Spinal cord (tissue), 10 donors: ENCODE data around the gene SYT17. TPM values are rescaled to one million over a fixed set of nuclear protein-coding genes. Genes with fewer than 3 reads are reported as not detected.
A peak's percentile ranks its signal among the peaks of the same experiment; 100 is the strongest.

Experiments used
- DNase-seq, 6 donors: peaks; one replicate each; pipeline versions ENCODE4 v3.0.0 to v3.0.0-alpha.2; 2013 to 2015; ENCODE audit warnings: low spot score in 6 of 6, low read depth in 4 of 6
- H3K27ac ChIP-seq: one replicate; pipeline ENCODE4 v1.5.1; 2013; ENCODE audit warnings: low read depth, low read length, control low read depth
- H3K27me3 ChIP-seq: one replicate; pipeline ENCODE4 v1.6.1; 2013; ENCODE audit warnings: low read length; ENCODE audit not compliant: control insufficient read depth, insufficient read depth
- H3K36me3 ChIP-seq: one replicate; pipeline ENCODE4 v1.6.1; 2013; ENCODE audit warnings: low read length; ENCODE audit not compliant: control insufficient read depth, insufficient read depth
- H3K4me1 ChIP-seq: one replicate; pipeline ENCODE4 v1.6.1; 2013; ENCODE audit warnings: low read length; ENCODE audit not compliant: control insufficient read depth, insufficient read depth
- H3K4me3 ChIP-seq: one replicate; pipeline ENCODE4 v1.5.1; 2013; ENCODE audit warnings: low read depth, low read length, control low read depth
- H3K9me3 ChIP-seq: one replicate; pipeline ENCODE4 v1.6.1; 2013; ENCODE audit warnings: low read length; ENCODE audit not compliant: control insufficient read depth, insufficient read depth
- WGBS: methylation state at CpG from one replicate; pipeline ENCODE4 v1.1.5; 2013; ENCODE audit warnings: missing lambda C conversion rate; ENCODE audit not compliant: insufficient coverage; 5-methylcytosine and 5-hydroxymethylcytosine counted together
- polyA plus RNA-seq, 2 donors: library from polyadenylated mRNA; unstranded; fragments of 120-200 nt; gene quantifications; one replicate each; pipeline ENCODE4 v1.2.1, GENCODE V29; 2013; ENCODE audit not compliant: insufficient read length in 2 of 2
- total RNA-seq, 2 donors: library from RNA; depleted of rRNA in 1 of 2; stranded (reverse); fragments of 120-200 nt in 1 of 2; fragments of >200 nt in 1 of 2; gene quantifications; one replicate each; pipeline versions ENCODE4 v1.2.3 to v1.2.4, GENCODE V29; 2013 to 2014
- donor health status: healthy.

SYT17 gene
- total and polyA plus RNA-seq, 4 donors = 11.3 to 46.1 (median 24.3) TPM

GRCh38 chr16:19130852-19131824, 36.9 kb upstream of the SYT17 start:
- H3K27ac ChIP-seq = peak overlapping the region; percentile 78
- no peaks in the 10 kb centered on the region for H3K36me3 ChIP-seq
- H3K27me3 ChIP-seq = no peaks in the 10 kb centered on the region
- H3K4me3 ChIP-seq = no peak overlapping the region
- peaks cover 22% of the 10 kb centered on the region for H3K4me1 ChIP-seq
- no peaks in the 10 kb centered on the region for H3K9me3 ChIP-seq
- WGBS = 50% methylated on average over 6 of the region's 11 CpGs
- peak in 2 of 6 donors; percentile 19 to 67 for DNase-seq

DNA sequence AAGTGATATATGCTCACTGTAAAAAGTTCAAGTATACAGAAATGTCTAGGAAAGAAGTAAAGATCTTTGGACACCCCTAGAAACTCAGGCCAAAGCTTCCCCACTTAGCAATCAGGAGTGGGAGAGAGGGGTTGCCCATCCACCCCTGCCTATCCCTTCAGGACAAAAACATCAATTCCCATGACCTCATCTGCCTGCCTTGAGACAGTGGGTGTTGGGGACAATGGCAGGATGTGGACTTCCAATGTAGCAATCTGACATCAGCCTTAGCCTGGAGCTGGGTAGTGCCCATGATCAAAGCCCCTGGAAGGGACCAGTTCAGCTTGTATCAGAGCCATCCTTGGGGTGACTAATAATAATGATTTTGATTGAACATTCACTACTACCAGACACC, 36.2 kb upstream of the SYT17 start:
- Histone ChIP-seq H3K27me3 (no peaks in the 10 kb centered on the region), H3K27ac (peak overlapping the region; percentile 43), H3K36me3 (no peaks in the 10 kb centered on the region), H3K4me1 (peaks cover 27% of the 10 kb centered on the region), H3K4me3 (no peak overlapping the region), H3K9me3 (no peaks in the 10 kb centered on the region)
- no peak for DNase-seq

GRCh38 chr16:19132255-19132654, 35.8 kb upstream of the SYT17 start:
- Histone ChIP-seq H3K4me3 (no peak overlapping the region), H3K9me3 (no peaks in the 10 kb centered on the region), H3K36me3 (no peaks in the 10 kb centered on the region), H3K27me3 (no peaks in the 10 kb centered on the region), H3K27ac (no peak overlapping the region), H3K4me1 (peaks cover 28% of the 10 kb centered on the region)
- no CpG with 5 or more reads among the region's 1 CpG for WGBS
- no peak for DNase-seq

GRCh38 chr16:19132898-19133297, 35.1 kb upstream of the SYT17 start:
- DNase-seq = no peak
- no peaks in the 10 kb centered on the region for H3K9me3 ChIP-seq
- H3K27me3 ChIP-seq = no peaks in the 10 kb centered on the region
- no peak overlapping the region for H3K27ac ChIP-seq
- no peaks in the 10 kb centered on the region for H3K36me3 ChIP-seq
- 94% methylated on average over 5 of the region's 11 CpGs for WGBS
- H3K4me1 ChIP-seq = peaks cover 28% of the 10 kb centered on the region
- no peak overlapping the region for H3K4me3 ChIP-seq

GRCh38 chr16:19133600-19133999, 34.4 kb upstream of the SYT17 start:
- peaks cover 28% of the 10 kb centered on the region for H3K4me1 ChIP-seq
- H3K27ac ChIP-seq = no peak overlapping the region
- H3K27me3 ChIP-seq = no peaks in the 10 kb centered on the region
- no peak overlapping the region for H3K4me3 ChIP-seq
- no CpG with 5 or more reads among the region's 1 CpG for WGBS
- no peaks in the 10 kb centered on the region for H3K36me3 ChIP-seq
- no peaks in the 10 kb centered on the region for H3K9me3 ChIP-seq
- no peak for DNase-seq

DNA sequence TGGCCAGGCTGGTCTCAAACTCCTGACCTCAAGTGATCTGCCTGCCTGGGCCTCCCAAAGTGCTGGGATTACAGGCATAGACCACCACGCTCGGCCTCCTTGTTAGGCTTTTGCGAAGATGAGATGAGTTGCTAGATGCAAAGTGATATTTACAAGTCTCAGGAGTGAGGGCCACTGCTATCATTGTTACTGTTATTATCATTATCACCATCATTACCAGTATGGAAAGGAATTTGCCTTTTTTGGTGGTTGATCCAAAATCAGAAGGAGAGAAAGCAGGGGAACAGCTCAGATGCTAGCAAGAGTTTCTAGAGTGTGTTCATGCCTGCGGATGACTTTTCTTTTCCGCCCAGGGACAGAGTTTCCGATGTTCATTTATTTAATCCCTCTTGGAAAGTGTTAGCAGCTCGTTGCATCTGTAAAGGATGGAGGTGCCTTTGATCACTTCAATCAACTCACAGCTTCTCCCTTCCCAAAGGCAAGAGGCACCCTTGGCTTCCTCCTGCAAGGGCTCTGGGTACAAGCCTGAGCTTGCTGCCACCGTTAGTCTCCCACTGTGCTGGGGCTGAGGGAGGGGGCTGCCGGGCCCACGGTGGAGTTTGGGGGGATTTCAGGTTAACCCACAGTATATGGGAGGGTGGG, 32.7 kb upstream of the SYT17 start:
- no peak for DNase-seq
- no peaks in the 10 kb centered on the region for H3K9me3 ChIP-seq
- 40% methylated on average over 3 of the region's 10 CpGs for WGBS
- no peak overlapping the region for H3K4me3 ChIP-seq
- no peaks in the 10 kb centered on the region for H3K27me3 ChIP-seq
- no peak overlapping the region for H3K27ac ChIP-seq
- H3K36me3 ChIP-seq = no peaks in the 10 kb centered on the region
- H3K4me1 ChIP-seq = peaks cover 20% of the 10 kb centered on the region

GRCh38 chr16:19135896-19136438, 32.1 kb upstream of the SYT17 start:
- Histone ChIP-seq H3K36me3 (no peaks in the 10 kb centered on the region), H3K9me3 (no peaks in the 10 kb centered on the region), H3K27me3 (no peaks in the 10 kb centered on the region), H3K27ac (no peak overlapping the region), H3K4me1 (peaks cover 16% of the 10 kb centered on the region), H3K4me3 (no peak overlapping the region)
- no peak for DNase-seq
- 62% methylated on average over 5 of the region's 7 CpGs for WGBS

GRCh38 chr16:19136549-19137196, 31.4 kb upstream of the SYT17 start:
- DNase-seq = no peak
- Histone ChIP-seq H3K9me3 (no peaks in the 10 kb centered on the region), H3K27ac (no peak overlapping the region), H3K4me3 (no peak overlapping the region), H3K4me1 (peaks cover 13% of the 10 kb centered on the region), H3K27me3 (no peaks in the 10 kb centered on the region), H3K36me3 (no peaks in the 10 kb centered on the region)
- 46% methylated on average over 7 of the region's 10 CpGs for WGBS

DNA sequence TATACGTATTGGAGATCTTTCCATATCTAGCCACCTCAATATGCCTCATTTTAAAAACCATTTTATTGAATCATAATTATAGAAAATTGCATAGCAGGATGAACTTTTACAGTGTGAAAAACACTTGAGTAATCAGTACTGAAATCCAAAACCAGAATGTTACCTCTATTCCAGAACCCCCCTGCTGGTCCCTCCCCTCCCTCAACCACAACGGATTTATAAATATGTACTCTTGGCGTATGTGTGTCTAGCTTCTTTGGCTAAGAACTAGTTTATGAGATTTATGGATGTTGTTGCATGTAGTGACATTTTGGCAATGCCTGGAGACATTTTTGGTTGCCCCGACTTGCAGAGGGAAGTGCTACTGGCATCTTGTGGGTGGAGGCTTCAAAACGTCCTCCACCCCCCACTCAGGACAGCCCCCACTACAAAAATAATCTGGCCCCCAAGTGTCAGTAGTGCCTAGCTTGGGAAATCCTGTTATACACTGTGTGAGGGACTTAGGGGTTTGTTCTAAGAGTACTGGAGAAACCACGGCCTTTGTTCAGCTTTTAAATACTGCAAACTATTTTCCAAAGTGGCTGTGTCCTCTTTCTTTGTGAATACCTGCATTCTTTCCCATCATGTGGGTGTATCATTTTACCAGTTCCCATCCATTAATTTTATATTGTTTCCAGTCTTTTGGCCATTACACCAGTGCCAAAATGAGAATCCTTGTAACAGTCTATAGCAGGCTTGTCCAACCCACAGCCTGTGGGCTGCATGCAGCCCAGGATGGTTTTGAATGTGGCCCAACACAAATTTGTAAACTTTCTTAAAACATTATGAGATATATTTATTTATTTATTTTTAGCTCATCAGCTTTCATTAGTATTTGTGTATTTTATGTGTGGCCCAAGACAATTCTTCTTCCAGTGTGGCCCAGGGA, 30.6 kb upstream of the SYT17 start:
- 100% methylated on average over 1 of the region's 6 CpGs for WGBS
- Histone ChIP-seq H3K27me3 (no peaks in the 10 kb centered on the region), H3K4me3 (no peak overlapping the region), H3K27ac (no peak overlapping the region), H3K4me1 (peaks cover 13% of the 10 kb centered on the region), H3K9me3 (no peaks in the 10 kb centered on the region), H3K36me3 (no peaks in the 10 kb centered on the region)
- no peak for DNase-seq
